ENCODE results near the gene HCN4. TPM values are rescaled to one million over a fixed set of nuclear protein-coding genes. Genes with fewer than 3 reads are reported as not detected.
A peak's percentile ranks its signal among the peaks of the same experiment; 100 is the strongest.

HCN4 gene
- total RNA-seq, 1 experiment from 2014 or later, result 10.5 TPM

GRCh38 chr15:73320619-73321180, 48.1 kb downstream of the HCN4 start:
- no peak for ATAC-seq

DNA sequence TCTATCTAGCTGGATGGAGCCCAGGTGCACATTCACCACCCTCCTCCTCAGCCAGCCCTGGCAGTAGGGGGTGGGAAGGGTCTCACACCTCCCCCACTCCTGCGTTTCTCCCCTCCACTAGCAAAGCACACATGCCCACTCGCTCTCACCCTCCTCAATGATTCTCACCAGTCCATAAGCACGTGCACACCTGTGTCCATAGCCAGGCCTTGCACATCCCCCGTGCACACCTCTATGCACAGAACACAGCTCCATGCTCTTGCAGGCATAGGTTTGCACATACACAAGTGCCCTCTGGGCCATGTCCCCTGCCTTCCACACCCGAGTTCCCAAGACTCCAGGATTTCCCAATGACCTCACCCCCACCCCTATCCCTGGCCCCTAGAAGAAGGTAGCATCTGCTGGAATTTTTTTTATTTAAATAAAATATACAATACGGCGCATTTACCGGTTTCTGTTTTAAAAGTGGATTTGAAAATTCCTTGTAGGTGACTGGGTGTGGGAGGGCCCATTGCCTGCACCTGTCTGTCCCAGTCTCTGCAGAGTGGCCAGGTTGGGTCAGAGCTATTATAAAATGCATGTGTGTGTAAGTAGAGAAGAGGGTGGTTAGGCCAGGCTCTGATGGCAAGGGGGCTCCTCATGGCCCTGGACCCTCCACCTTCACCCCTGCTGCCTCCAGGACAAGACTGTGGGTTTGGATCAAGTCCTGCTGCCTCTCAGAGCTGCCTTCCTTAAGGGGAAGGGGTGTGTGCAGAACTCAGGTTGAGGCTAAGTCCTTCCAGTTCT, 49.1 kb downstream of the HCN4 start:
- Mint-ChIP-seq H3K9me3 (no peaks in the 10 kb centered on the region), H3K36me3 (no peaks in the 10 kb centered on the region), H3K4me3 (no peak overlapping the region), H3K27ac (no peak overlapping the region), H3K4me1 (peaks cover 16% of the 10 kb centered on the region), H3K27me3 (ENCODE audit: low read depth) (no peaks in the 10 kb centered on the region; the same call in 1 of the 2 replicates)
- no peak for DNase-seq (ENCODE audit: low spot score)
- POLR2A ChIA-PET, result interaction anchor here (1.1 kb wide), 1 partner anchor 44 kb away, joined by 3 read pairs; no protein-coding TSS in a partner anchor
- CTCF ChIA-PET, result interaction anchor here (1.1 to 2.5 kb wide), 5 partner anchors 14 to 385 kb away, joined by 3 to 9 read pairs (median 4); no protein-coding TSS in a partner anchor
- TF ChIP-seq, protein P1, sequence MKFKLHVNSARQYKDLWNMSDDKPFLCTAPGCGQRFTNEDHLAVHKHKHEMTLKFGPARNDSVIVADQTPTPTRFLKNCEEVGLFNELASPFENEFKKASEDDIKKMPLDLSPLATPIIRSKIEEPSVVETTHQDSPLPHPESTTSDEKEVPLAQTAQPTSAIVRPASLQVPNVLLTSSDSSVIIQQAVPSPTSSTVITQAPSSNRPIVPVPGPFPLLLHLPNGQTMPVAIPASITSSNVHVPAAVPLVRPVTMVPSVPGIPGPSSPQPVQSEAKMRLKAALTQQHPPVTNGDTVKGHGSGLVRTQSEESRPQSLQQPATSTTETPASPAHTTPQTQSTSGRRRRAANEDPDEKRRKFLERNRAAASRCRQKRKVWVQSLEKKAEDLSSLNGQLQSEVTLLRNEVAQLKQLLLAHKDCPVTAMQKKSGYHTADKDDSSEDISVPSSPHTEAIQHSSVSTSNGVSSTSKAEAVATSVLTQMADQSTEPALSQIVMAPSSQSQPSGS (CRISPR knock-in tag; IDR thresholded peaks at IDR 0.05; ENCODE audit: borderline replicate concordance, low read depth), result no peak
- 0 out of 2 replicates have a peak, but pooled peaks have one; percentile 46 for TF ChIP-seq NFATC4 (CRISPR knock-in tag; IDR thresholded peaks at IDR 0.05)
- TF ChIP-seq, protein P2, sequence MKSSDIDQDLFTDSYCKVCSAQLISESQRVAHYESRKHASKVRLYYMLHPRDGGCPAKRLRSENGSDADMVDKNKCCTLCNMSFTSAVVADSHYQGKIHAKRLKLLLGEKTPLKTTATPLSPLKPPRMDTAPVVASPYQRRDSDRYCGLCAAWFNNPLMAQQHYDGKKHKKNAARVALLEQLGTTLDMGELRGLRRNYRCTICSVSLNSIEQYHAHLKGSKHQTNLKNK (CRISPR knock-in tag; IDR thresholded peaks at IDR 0.05), result peak; percentile 51; the same call in 1 of the 2 replicates
- ATAC-seq, result no peak

More at GRCh38 chr15:73320619-73321180, 48.1 kb downstream of the HCN4 start:
- ChIA-PET CTCF (interaction anchor here (1.4 kb wide), 1 partner anchor 315 kb away, joined by 4 read pairs; no protein-coding TSS in a partner anchor), POLR2A (no interaction called here)
- no peak for DNase-seq (ENCODE audit: low spot score)
- H3K4me3 Mint-ChIP-seq, result no peak overlapping the region
- H3K27ac Mint-ChIP-seq, result no peak overlapping the region
- H3K27me3 Mint-ChIP-seq (ENCODE audit: low read depth), result no peaks in the 10 kb centered on the region; the same call in 1 of the 2 replicates
- H3K4me1 Mint-ChIP-seq, result peaks cover 18% of the 10 kb centered on the region
- no peak for TF ChIP-seq TEAD4 (CRISPR knock-in tag; IDR thresholded peaks at IDR 0.05)
- TF ChIP-seq, protein P3, sequence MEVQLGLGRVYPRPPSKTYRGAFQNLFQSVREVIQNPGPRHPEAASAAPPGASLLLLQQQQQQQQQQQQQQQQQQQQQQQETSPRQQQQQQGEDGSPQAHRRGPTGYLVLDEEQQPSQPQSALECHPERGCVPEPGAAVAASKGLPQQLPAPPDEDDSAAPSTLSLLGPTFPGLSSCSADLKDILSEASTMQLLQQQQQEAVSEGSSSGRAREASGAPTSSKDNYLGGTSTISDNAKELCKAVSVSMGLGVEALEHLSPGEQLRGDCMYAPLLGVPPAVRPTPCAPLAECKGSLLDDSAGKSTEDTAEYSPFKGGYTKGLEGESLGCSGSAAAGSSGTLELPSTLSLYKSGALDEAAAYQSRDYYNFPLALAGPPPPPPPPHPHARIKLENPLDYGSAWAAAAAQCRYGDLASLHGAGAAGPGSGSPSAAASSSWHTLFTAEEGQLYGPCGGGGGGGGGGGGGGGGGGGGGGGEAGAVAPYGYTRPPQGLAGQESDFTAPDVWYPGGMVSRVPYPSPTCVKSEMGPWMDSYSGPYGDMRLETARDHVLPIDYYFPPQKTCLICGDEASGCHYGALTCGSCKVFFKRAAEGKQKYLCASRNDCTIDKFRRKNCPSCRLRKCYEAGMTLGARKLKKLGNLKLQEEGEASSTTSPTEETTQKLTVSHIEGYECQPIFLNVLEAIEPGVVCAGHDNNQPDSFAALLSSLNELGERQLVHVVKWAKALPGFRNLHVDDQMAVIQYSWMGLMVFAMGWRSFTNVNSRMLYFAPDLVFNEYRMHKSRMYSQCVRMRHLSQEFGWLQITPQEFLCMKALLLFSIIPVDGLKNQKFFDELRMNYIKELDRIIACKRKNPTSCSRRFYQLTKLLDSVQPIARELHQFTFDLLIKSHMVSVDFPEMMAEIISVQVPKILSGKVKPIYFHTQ (CRISPR knock-in tag; IDR thresholded peaks at IDR 0.05), result no peak
- TF ChIP-seq, protein P2 (CRISPR knock-in tag; IDR thresholded peaks at IDR 0.05), result no peak
- TF ChIP-seq SMAD4 (CRISPR knock-in tag; IDR thresholded peaks at IDR 0.05), result no peak
- TF ChIP-seq GABPB1 (CRISPR knock-in tag; IDR thresholded peaks at IDR 0.05), result no peak
- no peak for TF ChIP-seq PRDM15 (CRISPR knock-in tag; IDR thresholded peaks at IDR 0.05)
- TF ChIP-seq ZNF121 (CRISPR knock-in tag; IDR thresholded peaks at IDR 0.05), result no peak
- TF ChIP-seq PREB (CRISPR knock-in tag; IDR thresholded peaks at IDR 0.05; ENCODE audit: borderline replicate concordance), result no peak
- no peak for TF ChIP-seq ZNF416 (CRISPR knock-in tag; IDR thresholded peaks at IDR 0.05)
- no peaks in the 10 kb centered on the region for H3K9me3 Mint-ChIP-seq
- H3K36me3 Mint-ChIP-seq, result no peaks in the 10 kb centered on the region

Data from WTC11 (cell line).